NCI-H128 (cell line): ENCODE results near the gene IQCF6.
"Not testable (repeated sequence)": the region's sequence is repeated elsewhere in the genome, so short reads cannot be mapped to it uniquely, and the experiment has no call there.

Source experiments
- DNase-seq: peaks from one replicate; lab custom pipeline; 2025; ENCODE audit not compliant: unreplicated experiment; lab: John Stamatoyannopoulos, UW

Gene IQCF6

GRCh38 chr3:51779137-51779536, at the start of gene IQCF6:
IQCF6 (minus strand) TSS chr3:51779237; CDS start chr3:51779224, 13 bp downstream.
- DNase-seq: no peak

- no peak for DNase-seq
Measured at GRCh38 chr3:51828297-51828696, 49.3 kb upstream of the IQCF6 start.

- no peak for DNase-seq
Measured at GRCh38 chr3:51819709-51820406, 40.8 kb upstream of the IQCF6 start.

GRCh38 chr3:51819151-51819550, 40.1 kb upstream of the IQCF6 start:
- no peak for DNase-seq

GRCh38 chr3:51817375-51817774, 38.3 kb upstream of the IQCF6 start:
- no peak for DNase-seq

- DNase-seq: no peak
Measured at GRCh38 chr3:51816723-51817122, 37.7 kb upstream of the IQCF6 start.

- no peak for DNase-seq
Measured at GRCh38 chr3:51815614-51816013, 36.6 kb upstream of the IQCF6 start.

GRCh38 chr3:51814034-51814433, 35.0 kb upstream of the IQCF6 start:
- no peak for DNase-seq

- no peak for DNase-seq
Measured at GRCh38 chr3:51813539-51813938, 34.5 kb upstream of the IQCF6 start.

GRCh38 chr3:51808934-51809333, 29.9 kb upstream of the IQCF6 start:
- no peak for DNase-seq

- DNase-seq: no peak
Measured at GRCh38 chr3:51802106-51802703, 23.2 kb upstream of the IQCF6 start.

GRCh38 chr3:51800750-51801125, 21.7 kb upstream of the IQCF6 start:
- no peak for DNase-seq

- no peak for DNase-seq
Measured at GRCh38 chr3:51799879-51800749, 21.1 kb upstream of the IQCF6 start.

- no peak for DNase-seq
Measured at GRCh38 chr3:51798411-51798963, 19.4 kb upstream of the IQCF6 start.

- DNase-seq: no peak
Measured at GRCh38 chr3:51796854-51797253, 17.8 kb upstream of the IQCF6 start.

GRCh38 chr3:51794206-51794605, 15.2 kb upstream of the IQCF6 start:
- DNase-seq: no peak

- no peak for DNase-seq
Measured at GRCh38 chr3:51792206-51792605, 13.2 kb upstream of the IQCF6 start.

- DNase-seq: no peak
Measured at GRCh38 chr3:51789437-51789836, 10.4 kb upstream of the IQCF6 start.

- DNase-seq: not testable (repeated sequence)
Measured at GRCh38 chr3:51787576-51787975, 8.5 kb upstream of the IQCF6 start.

GRCh38 chr3:51786267-51786666, 7.2 kb upstream of the IQCF6 start:
- no peak for DNase-seq

GRCh38 chr3:51778554-51778953, 483 bp downstream of the IQCF6 start:
- DNase-seq: no peak

GRCh38 chr3:51777985-51778384, 1.1 kb downstream of the IQCF6 start:
- no peak for DNase-seq
